GM18502 (cell line): ENCODE results near the gene MKS1.

ENCODE experiments used
- ATAC-seq: cut with Tn5 transposase; IDR thresholded peaks from one replicate; pipeline ENCODE4 v1.9.1; 2021; ENCODE audit warnings: mild to moderate bottlenecking; ENCODE audit not compliant: unreplicated experiment, poor library complexity

MKS1 gene

DNA sequence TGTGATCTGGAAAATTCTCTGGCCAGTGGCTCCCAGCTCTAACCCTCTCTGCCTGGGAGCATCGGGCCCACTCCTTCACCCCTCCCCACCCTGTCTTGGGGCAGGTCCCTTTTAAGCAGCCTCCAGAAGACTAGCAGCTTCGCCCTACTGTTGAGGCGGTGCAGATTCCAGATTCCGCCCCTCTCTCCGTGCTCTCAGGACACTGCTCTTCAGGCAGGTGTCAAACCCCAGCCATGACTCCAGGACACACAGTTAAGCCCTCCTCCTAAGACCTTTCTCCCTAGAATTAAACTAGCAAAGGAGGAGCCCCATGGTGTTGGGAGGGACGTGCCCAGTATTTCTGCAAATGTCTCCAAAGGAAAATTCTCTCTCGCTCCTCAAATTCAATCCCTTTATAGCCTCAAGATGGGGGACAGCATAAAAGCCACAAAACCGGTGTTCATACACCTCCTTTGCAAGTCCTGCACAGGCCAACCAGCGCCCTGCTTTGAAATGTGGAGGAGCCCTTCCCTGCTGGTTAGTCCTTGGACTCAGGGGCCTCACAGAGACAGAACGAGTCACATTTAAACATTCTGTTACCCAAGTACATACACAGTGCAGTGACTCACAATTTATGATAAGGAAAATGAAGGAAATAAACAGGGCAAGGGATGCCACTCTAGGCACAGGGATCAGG is 26.5 kb upstream of the MKS1 start:
- ATAC-seq: no peak

DNA sequence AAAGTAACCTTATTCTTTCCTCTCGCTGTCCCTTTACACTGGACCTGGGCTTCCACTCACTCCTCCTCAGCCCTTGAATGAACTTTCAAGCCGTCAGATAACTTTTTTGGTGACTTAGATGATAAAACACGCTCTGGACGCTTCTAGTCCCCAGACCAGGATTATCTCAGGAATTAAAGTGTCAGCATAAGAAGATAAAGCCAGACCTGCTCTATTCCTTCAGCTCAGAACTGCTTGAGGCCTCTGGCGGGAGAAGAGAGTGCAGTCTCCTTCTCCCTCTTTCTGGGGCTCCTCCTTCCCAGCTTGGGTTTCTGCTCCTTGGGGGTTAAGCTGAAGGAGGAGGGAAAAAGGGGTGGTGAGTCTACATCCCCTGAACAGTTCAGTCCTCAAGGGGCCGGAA is 25.9 kb upstream of the MKS1 start:
- ATAC-seq: no peak

DNA sequence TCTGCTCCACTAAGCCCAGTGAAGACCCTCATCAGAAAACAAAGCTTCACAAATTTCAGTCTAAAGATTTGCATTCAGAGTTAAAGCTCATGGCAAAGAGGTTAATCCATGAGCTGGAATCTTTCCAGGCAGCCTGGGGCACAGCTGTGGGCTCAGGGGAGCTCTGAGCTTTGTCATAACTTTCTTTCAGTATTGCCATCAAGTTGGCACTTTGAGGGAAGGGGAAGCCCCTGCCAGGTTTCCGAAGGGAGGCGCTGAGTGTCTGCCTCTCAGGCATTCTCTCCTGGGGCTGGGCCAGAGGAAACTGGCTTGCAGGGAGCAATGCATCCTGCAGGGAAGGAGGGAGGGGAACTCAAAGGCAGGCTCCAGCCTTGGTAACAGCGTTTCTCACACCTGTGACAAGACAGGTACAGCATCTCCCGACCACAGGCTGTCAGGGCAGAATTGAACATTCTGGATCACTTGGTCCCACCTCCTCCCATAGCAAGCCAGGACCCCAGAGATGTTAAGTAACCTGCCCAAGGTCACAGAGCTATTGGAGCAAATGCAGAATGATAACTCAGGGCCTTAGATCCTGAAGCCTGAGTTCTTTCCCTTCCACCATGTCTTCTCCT is 23.2 kb upstream of the MKS1 start:
- no peak for ATAC-seq

DNA sequence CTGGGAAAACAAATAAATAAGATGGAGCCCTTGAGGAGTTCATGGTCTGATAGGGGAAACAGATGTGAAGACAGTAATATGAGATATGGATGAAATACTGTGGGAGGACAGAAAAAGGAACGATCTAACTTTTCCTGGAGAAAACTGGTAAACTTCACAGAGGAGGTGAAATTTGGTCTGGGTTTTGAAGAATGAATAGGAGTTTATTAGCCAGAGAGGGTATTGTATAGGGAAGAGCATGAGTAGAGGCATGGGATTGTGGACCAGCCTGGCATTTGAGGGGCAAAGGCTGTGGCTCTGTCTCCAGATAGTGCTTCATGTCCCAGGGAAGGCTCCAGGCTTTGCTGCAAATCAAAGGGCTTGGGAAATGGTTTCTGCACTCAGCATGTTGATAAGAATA is 20.9 kb upstream of the MKS1 start:
- no peak for ATAC-seq

DNA sequence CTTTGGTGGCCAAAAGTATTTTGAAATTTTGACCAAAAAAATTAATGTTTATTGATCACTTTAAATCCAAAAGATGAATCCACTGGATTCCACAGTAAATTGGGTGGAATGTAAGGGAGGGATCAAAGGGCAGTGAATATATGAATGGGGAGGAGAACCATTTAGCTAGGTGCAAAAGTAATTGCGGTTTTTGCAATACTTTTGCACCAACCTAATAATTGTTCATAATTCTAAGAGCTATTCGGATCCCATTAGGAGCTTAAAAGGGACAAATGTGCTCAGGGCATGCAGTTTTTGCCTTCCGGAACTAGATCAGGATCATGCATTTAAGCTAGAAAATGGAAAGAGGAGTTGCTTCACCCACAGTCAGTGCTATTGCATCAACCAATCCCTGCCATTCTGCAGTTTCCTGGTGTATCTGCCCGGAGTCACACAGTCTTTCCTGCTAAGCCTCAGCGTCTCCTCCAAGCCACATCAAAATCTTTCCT is 19.1 kb upstream of the MKS1 start, which contains the start of gene LPO:
LPO (plus strand) TSS at position 438 of the 488 bp plus-strand sequence. CDS start 4,396 bp downstream, outside the sequence.
- ATAC-seq: no peak

DNA sequence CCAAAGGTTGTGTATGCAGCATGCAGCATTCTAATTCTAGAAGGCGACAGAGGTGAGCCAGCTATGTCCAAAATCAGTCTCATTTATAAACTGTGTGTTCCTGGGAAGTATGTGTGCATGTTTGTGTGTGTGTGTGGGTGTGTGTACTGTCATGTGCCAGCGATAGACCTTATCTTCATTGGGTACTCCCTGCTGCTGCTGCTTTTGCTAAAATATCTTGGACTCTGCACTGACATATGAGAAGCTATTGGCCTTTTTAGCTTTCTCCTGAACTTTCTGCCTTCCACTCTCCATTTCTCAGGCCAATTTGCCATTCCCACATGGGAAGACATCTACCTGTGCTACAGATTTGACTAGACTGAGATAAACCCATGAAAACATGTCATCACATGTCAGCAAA is 17.3 kb upstream of the MKS1 start:
- no peak for ATAC-seq

DNA sequence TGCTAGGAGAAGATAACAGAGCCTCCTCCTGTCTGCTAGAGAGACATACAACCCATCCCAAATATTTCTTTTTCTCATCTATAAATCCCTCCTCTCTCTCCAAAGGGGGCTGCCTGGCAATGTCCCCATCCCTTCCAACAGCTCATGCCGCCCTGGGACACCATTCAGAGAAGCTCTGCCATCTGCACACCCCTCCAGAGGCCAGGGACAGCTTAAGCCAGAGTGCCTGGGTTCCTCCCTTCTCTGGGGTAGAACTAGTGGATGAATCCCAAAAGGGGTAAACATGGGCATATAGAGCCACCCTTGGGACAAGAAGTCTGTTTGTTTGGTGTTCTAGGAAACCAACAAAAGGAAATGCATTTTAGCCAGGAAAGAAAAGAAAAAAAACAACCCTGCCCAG is 16.8 kb upstream of the MKS1 start:
- ATAC-seq: no peak

DNA sequence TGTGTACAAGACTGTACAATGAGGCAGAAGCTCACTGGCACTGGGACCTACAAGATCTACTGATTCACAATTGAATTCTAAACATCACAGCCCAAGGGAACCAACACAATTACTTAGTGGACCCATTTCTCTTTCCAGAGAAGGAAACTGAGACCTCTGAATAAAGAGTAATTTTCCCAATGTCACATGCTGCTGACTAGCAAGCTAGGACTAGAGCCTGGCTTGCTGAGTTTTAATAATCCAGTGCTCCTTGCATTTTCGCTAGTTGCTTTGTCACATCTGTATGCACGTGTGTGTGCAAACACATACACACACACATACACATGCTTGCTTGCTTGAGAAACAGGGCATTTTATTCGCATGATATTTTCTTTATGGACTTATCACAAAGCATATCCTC is 15.5 kb upstream of the MKS1 start:
- ATAC-seq: no peak

DNA sequence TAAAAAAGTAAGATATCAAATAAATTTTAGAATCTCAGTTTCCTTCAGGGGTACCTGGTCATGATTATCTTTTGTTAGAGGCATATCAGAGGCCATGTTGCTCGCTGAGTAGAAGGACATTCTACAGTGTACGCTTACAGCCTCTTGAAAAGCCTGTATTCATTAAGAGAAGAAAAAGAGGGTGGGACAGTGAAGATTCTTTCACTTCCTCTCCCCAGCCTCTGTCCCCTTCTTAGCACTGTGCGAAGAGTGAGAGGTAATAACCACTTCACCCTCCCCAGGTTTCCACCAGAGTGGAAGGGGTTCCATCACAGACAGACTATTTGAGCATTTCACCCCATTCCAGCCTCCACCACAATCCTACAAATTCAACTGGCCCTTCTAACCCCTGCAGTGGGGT is 14.5 kb upstream of the MKS1 start:
- peak; percentile 66 for ATAC-seq

DNA sequence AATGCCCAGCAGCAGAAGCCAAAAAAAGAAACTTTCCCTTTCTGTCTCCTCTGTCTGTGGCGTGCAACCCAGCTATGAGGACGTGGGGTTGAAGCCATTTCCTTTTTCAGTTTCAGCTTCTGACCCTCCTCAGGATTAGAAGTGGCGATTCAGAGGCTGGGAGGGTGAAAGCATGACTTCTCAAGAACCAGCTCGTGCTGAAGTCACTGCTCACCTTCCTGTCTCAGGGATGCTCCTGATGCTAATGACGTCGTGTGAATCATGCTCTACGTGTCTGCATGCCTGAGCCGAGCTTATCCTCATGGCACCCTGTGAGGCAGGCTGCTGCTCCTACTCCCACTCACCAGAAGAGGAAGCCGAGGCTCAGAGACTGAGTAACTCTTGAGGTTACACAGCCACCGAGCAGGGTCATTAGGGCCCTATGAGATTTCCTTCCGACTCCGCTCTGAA is 13.7 kb upstream of the MKS1 start:
- peak; percentile 88 for ATAC-seq

DNA sequence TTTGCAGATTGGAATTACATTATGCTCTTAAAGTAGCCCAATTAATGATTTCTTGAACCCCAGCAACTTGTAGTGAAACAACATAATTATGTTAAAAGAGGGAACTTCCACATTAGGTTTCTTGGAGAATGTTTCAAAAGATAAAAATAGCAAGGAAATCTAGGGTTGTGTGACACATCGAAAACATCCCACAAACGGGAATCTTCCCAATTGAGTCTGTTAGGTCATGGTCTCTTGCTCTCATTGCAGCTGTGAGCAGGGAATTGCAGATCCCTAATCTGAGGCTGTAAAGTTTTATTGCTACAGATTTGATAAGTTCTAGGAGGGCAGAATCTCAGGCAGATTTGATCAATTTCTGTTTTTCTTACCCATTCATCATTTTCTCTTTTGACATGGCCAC is 12.6 kb upstream of the MKS1 start:
- ATAC-seq: no peak

DNA sequence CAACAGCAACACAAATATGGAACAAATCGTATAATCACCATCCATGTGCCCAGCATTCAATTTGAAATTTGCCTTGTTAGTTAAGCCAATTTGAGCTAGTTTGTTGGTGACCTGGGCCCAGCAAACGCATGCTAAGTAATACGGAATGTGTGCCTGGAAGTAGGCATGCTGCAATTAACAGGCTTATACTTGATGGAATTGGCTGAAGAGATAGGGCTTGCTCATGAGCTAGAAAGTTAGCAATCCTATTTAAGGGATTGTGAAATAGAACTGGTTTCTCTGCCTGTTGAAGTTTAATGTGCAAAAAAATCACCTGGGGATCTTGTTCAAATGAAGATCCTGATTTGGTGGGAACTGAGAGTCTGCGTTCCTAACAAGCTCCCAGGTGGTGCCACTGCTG is 10.8 kb upstream of the MKS1 start:
- no peak for ATAC-seq

DNA sequence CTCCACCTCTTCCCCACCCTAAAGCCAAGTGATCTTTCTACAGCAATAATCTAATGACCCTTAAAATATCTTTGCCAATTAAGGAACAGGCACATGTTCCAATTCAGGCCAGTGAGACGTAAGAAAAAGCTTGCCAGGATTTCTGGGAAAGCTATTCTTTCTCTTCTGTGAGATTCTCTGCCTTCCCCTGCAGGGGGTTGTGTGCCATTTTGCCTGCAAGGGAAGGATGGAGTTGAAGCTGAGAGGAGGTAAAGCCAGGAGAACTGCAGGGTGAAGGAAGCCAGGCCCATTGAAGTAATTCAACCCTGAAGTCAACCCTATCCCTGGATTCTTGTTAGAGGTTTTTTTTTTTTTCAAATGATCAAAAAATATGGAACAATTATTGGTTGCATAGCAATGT is 10.3 kb upstream of the MKS1 start:
- ATAC-seq: no peak

DNA sequence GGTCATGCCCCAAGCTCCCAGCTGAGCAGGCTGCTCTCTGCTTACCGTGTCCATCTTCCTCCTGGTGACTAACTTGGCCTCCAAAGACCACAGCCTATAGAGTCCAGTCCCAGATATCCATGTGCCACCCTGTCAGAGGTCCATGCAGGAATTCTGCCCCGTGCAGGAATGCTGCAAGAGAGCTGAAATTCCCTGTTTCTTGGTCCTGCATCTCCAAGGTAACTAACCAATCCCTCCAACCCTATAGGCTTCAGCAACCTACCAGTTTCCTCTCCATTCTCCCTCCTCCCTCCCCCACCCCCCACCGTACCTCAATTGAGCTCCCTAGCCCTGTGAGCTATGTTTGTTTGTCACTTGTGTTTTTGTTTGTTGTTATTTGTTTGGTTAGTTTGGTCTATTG is 9.6 kb upstream of the MKS1 start:
- ATAC-seq: no peak

DNA sequence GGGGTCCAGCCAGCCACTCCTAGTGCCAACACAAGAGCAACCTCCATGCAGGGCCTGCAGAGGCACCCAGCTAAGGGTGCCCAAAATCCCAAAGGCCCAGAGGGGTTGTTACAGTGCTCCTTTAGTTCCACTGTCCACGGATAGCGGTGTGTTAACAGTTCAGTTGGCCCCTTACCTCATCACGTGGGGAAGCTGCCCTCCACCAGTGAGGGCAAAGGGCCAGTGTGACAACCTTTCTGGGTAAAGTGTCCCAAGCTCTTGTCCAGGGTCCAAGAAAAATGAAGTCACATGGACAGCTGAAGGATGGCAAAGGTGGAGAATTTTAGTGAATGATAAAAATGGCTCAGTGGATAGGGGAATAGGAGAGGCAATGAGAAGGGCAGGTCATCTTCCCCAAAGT is 8.7 kb upstream of the MKS1 start:
- ATAC-seq: no peak

DNA sequence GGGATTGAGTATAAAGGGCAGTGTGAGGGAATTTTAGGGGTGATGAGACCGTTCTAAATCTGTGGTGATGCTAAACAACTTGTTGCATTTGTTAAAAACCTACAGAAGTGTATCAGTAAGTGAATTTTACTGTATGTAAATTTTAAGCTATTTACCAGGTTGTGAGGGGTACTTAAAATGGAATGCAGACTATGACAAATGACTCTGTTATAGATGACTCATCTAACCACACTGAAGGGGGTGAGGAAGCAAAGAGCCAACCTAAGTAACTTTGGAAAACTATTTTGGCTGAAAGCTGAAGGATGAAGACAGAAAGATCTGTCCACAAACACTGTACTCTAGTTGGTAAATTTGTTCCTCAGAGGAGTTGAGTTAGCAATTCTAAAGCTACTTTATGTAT is 5.3 kb upstream of the MKS1 start:
- ATAC-seq: no peak

DNA sequence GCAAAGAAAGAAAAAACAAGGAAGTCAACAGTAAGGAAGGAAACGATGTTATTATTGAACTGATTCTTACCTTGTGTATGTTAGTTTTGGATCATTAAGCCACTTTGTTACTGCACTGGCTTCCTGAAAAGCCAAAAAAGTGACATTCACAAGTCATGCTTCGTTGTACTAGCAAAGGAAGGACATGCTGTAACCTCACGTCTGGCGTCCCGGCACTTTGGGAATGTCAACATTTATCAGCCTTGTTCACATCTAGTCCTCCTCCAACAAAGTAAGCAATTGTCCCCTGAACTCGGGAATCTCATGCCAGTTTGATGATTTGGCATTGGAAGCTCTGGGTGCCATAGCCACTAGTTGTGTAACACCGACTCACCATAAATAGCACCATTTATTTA is 731 bp upstream of the MKS1 start:
- no peak for ATAC-seq

DNA sequence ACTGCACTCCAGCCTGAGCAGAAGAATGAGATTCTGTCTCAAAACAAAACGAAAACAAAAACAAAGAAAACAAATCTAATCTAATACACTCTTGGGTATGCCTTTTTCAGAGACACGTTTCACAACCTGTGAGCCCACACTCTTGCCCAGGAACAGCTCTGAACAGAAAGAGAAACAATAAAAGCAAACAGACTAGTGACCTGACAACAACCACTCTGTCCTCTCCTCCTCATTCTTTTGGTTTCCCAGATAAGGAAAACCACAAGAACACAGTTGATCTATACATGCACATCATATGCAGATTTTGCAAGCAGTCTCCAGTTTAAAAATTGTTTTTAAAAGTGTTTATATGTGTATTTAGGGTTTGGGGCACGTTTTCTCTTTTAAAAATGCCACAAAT is 1.3 kb downstream of the MKS1 start:
- no peak for ATAC-seq

DNA sequence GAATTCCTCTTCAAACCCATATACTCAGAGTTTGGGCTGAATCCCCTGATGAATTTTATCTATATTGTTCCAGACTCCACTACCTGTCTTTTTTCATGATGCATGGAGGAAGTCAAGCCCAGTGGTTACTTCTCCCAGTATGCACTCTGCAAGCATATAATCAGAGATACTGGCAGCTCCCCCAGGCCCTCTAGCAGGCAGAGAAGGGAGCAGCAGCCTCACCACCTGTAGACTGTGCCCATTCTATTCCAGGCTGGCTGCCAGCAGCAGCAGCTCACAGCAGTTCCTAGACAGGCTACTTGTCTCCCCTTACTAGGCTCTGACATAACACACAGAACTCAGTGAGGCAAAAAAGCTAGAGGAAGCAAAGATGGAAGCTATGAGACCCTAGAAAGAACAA is 3.4 kb downstream of the MKS1 start:
- no peak for ATAC-seq

DNA sequence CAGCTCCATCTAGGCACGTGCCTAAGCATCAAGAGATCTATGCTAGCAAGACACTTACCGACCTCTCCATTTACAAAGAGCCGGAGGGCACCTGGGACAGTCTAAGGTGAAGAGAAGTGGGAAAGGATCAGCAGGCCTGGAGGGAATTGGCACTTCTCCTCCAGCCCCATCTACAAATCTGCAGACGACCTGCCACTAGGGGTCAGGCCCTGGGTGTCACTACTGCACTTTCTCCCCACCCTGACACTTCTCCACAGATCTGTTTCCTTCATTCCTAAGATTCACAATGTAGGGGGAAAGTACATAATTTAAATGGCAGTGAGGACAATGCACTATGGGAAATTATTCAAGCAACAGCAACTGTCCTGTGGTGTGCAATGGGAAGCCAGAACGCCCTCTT is 8.1 kb downstream of the MKS1 start:
- no peak for ATAC-seq

DNA sequence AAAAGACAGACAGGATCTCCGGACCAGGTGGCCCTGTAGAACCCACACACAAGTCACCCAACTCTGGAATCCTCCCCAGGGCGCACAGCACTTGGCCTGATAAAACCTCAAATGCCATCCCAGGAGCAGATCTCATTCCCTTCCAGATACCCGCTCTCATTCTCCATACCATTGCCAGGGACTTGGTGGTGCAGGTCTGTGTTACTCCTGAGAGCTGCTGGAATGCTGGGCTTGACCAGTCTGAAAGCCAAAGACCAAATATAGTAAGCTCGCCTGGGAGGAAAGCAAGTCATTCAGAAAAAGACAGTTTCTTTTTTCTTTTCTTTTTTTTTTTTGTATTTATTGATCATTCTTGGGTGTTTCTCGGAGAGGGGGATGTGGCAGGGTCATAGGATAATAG is 10.7 kb downstream of the MKS1 start:
- ATAC-seq: no peak

DNA sequence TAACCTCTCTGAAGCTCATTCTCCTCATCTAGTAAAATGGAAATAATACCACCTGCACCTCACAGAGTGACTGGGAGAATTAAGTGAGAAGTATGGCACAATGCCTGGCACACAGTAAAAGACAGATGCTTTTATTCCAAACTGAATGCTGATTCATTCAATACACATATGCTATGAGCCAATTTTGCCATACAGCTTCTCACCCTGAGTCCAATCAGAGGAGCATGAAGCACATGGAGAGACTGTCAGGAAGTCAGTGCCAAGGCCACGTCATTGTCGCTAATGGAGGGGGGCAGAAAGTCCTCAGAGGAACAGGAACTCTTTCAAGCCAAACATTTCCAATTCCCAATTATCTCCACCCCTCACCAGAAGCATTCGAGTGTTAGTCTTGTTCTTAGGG is 11.6 kb downstream of the MKS1 start:
- ATAC-seq: no peak
